Dermis lymphatic vessel endothelial cell (primary cell): ENCODE results near the gene ATXN7L2. TPM values are rescaled to one million over a fixed set of nuclear protein-coding genes. Genes with fewer than 3 reads are reported as not detected.

ENCODE experiments used
- total RNA-seq: library from RNA; depleted of rRNA; stranded (reverse); fragments of >200 nt; gene quantifications from 2 replicates; pipeline ENCODE4 v1.2.1, GENCODE V29; 2014

Gene ATXN7L2, protein sequence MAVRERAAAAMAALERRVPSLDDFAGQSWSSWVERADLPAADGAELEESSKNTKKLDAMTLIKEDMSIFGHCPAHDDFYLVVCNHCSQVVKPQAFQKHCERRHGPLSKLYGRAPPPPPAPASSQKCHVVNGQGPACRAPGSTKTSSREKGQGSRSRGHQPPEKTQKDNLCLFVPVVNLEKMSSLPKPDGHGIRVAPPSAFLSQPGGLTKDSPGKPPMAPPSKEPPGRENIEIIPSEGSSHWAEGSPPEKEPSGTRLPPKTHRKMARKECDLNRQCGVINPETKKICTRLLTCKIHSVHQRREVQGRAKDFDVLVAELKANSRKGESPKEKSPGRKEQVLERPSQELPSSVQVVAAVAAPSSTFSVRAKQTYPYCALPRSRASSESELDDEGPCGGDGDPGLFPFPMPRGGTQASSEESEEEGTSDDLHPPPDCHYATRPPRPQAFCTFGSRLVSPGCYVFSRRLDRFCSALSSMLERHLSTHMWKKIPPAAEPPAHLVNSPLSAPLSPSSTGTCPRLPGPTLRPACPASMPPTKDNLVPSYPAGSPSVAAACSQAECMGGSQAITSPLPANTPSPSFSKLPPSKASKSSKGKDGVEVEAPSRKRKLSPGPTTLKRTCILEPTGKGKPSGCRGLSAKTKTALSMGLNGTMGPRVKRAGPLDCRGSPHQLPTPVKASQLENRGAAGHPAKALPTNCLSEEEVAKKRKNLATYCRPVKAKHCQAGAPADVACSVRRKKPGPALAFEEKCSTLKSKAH
- total RNA-seq: 0.76 and 1.3 TPM in 2 replicates

DNA sequence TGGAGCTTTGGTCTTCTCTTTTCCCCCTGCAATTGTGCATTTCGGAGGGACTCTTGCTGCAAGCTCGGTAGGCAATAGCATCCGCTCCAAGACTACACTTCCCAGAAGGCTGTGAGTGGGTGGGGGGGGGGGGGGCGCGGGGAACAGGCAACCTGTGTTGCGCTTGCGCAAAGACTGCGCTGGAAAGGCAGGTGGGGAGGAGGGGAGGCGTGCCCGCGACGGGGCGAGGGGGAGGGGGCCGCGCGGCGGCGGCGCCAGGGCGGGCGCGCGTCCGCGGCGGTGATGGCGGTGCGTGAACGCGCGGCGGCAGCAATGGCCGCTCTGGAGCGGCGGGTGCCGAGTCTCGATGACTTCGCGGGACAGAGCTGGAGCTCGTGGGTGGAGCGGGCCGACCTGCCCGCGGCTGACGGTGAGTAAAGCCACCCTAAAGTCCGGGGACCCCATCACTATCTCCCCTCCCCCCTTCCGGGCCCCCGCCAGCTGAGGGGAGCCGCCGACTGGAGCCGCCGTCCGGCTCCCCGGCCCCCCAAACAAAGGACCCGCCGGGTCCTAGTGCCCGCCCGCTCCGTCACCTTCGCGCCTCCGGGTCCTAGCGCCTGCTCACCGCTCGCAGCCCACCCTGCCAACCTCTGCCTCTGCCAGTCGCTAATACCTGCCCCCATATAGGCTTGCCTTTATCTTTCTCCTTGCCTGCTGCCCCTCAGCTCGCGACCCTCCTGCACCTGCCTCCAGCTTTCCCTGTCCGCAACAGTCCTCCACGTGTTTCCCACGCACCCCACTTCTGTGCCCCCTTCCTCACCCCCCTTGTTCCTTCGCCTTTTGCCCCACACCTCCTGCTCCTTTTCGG lies at the start of gene ATXN7L2:
TSS of gene ATXN7L2 (plus strand) at position 234 of the 847 bp plus-strand sequence. CDS start at position 283, 49 bp downstream.

DNA sequence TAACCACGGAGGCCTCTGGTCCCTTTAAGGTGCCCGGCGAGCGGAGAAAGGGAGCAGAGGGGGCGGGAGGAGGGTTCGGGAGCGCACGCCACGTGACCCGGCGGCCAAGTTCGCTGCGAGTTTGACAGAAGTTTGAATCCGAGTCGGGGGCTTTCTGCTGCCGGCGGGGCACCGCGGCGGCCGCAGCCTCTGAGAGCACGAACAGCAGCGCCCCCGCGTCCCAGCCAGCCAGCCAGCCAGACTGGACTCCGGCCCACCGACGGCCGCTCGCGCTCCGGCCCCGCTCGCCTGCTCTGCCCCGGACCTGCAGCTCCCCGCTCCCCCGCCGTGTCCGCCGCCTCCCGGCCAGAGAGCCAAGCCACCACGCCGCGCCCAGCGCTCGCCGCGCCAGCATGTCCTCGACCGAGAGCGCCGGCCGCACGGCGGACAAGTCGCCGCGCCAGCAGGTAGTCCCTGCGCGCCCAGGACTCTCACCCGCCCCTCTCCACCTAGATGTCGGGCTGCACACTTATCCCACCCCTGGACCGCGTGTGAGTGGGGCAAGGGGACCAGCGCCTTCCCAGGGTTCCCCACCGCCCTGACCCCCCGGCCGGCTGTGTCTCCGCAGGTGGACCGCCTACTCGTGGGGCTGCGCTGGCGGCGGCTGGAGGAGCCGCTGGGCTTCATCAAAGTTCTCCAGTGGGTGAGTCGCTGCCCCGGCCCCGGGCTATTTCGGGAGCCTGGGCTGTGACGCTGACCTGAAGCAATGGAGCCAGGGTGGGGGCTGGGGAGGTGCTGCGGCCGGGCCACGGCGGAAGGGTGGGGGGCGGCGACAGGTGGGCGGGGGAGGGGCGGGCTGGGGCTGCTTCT lies 17.0 kb upstream of the ATXN7L2 start, which contains the start of gene SYPL2:
TSS of gene SYPL2 (plus strand) at position 95 of the 849 bp plus-strand sequence. CDS start at position 393, 298 bp downstream.

DNA sequence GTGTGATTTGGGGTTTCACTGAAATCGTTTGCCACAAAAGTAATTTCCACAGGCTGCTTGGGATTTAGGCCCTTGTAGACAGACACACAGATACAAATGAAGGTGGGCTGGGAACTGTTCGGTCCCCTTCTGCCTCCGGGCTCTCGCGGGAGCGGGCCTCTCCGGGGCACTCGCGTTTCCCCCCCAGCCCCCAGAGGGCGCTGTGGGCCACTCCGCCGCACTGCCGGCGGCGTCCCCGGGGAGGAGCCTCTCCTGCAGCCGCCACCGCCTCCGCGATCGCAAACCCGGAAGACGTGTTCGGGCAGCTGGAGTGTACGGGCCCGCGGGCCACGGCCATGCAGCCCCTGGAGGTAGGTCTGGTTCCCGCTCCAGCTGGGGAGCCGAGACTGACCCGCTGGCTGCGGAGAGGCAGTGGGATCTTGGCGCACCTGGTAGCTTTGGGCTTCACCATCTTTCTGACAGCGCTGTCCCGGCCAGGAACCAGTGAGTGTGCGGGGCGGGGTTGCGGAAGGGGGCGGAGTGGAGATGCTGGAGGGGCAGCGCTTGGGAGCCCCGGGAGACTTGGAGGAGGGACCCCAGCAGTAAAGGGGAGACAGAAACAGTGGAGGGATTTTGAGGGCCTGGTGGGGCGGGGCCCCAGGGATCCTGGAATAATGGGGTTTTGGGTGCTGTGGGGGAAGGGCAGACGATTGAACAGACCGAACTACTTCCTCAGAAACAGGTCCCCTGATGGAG lies 10.3 kb downstream of the ATXN7L2 start, which contains the start of gene CYB561D1:
TSS of gene CYB561D1 (plus strand) at position 290 of the 735 bp plus-strand sequence. CDS start at position 336, 46 bp downstream.

DNA sequence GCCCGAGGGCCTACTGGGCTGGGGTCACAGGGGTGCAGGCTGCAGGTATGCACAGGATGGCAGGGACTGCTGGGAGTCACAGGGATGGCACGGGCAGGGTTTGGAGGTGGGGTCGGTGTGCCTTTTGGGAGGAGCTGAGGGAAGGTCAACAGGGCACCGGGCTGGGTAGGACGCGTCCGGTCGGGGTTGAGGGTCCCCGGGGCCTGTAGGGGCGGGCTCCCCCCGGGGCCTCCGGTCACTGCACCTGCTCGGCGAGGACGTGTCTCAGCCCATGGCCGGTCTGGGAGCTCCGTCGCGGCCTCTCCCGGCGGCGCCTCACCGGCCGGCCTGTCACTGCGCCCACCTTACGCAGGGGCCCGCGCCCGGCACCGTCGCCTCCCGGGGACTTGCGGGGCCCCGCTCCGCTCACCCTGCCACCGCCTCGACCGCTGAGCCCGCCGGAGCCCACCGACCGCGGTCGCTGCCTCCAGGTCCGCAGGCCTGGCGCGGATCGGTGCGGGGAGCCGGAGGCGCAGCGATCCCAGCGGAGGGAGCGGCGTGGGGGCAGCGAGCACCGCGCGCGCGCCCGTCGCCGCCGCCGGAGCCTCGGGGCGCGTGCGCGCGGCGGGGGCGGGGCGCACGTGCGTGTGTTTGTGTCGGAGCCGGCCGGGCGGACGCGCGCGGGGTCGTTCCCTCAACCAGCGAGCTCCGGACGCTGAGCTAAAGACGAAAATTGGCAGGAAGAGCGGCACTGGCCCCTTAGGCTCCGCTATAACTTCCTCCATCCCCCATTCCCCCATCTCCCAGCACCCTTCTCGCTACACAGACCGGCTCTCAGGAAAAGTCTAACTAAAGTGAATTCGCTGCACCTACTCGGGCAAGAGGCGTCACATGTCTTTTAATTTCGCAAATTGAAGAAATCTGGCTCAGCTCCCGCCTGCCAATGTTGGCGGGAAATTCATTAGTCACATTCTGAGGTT lies 25.8 kb downstream of the ATXN7L2 start, which contains the start of gene AMIGO1:
TSS of gene AMIGO1 (minus strand) at position 552 of the 959 bp plus-strand sequence. CDS start 815 bp downstream, outside the sequence.

DNA sequence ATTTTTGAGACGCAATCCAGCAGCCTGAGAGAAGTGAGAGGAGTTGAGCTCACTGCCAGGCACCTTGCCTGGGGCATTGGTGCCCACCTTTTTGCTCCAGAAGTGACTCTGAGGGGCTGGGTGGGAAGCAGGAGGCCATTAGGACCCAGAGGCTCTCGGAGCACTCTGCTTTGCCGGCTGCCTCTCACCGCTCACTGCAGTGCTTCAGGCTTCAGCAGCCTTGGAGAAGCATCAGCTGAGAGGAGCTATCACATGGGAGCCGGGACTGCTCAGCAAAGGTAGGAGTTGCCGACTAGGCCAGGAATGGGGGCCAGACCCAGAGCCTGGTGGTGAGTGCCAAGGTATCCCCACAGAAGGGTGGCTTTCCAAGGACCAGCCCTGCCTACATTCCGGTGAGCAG lies 56.0 kb downstream of the ATXN7L2 start, which contains the start of gene GPR61:
TSS of gene GPR61 (plus strand) at position 197 of the 400 bp plus-strand sequence. CDS start 3,151 bp downstream, outside the sequence.

Other genes with a start within 250 kb of the ATXN7L2 start
- gene CELSR2, start 234.4 kb upstream of the ATXN7L2 start, total RNA-seq: 0.43 and 0.65 TPM in 2 replicates
- gene PSRC1, start 200.8 kb upstream of the ATXN7L2 start, total RNA-seq: 1.0 and 1.3 TPM in 2 replicates
- gene MYBPHL, start 176.9 kb upstream of the ATXN7L2 start, total RNA-seq: not detected in 2 replicates
- 10.3 and 18.4 TPM in 2 replicates for gene SORT1, start 86.0 kb upstream of the ATXN7L2 start, total RNA-seq
- gene PSMA5, start 57.5 kb upstream of the ATXN7L2 start, total RNA-seq: 44.6 and 53.6 TPM in 2 replicates
- gene SYPL2, start 17.4 kb upstream of the ATXN7L2 start, total RNA-seq: under 0.01 TPM in 1 of 2 replicates, not detected in the other
- gene CYB561D1, start 10.2 kb downstream of the ATXN7L2 start, total RNA-seq: 4.7 and 5.5 TPM in 2 replicates
- 1.2 and 1.7 TPM in 2 replicates for gene AMIGO1, start 25.8 kb downstream of the ATXN7L2 start, total RNA-seq
- gene GPR61, start 56.0 kb downstream of the ATXN7L2 start, total RNA-seq: 0.11 and 0.17 TPM in 2 replicates
- 11.8 and 13.5 TPM in 2 replicates for gene GNAI3, start 64.7 kb downstream of the ATXN7L2 start, total RNA-seq
- gene GNAT2, start 135.7 kb downstream of the ATXN7L2 start, total RNA-seq: 0.11 and 0.17 TPM in 2 replicates
- gene AMPD2, start 135.9 kb downstream of the ATXN7L2 start, total RNA-seq: 20.9 and 22.6 TPM in 2 replicates
- 0.95 and 1.4 TPM in 2 replicates for gene GSTM4, start 172.2 kb downstream of the ATXN7L2 start, total RNA-seq
- 1.2 and 1.7 TPM in 2 replicates for gene GSTM2, start 184.2 kb downstream of the ATXN7L2 start, total RNA-seq
- gene GSTM1, start 203.9 kb downstream of the ATXN7L2 start, total RNA-seq: 2.9 TPM in 1 of 2 replicates, not detected in the other
- gene GSTM5, start 228.3 kb downstream of the ATXN7L2 start, total RNA-seq: 0.11 TPM in 1 of 2 replicates, not detected in the other